SK-N-MC (cell line): ENCODE data around the gene BICDL1.

Experiments
- EZH2 ChIP-seq: fragments of 200-600 bp; sonication (generic); IDR thresholded peaks from one replicate; pipeline ENCODE4 v1.6.1; 2017; ENCODE audit warnings: antibody characterized with exemption
- FOXP2 ChIP-seq: optimal IDR thresholded peaks from 2 replicates; pipeline ENCODE3; 2011; ENCODE audit warnings: mild to moderate bottlenecking, moderate library complexity; ENCODE audit not compliant: insufficient read depth; ENCODE audit errors: extremely low read length, control extremely low read depth

- TF ChIP-seq EZH2 (no peak), FOXP2 (no peak)
Observed at GRCh38 chr12:120025640-120026039, 36.6 kb downstream of the BICDL1 start.
